Mesothelial cell of epicardium (in vitro differentiated cells): Measurements from ENCODE around the gene PRDM5. TPM values are rescaled to one million over a fixed set of nuclear protein-coding genes. Genes with fewer than 3 reads are reported as not detected.

Source experiments
- DNase-seq, 2 experiments: peaks; one replicate each; pipeline ENCODE4 v3.0.0; 2021; ENCODE audit warnings: low spot score in 2 of 2; ENCODE audit not compliant: unreplicated experiment in 2 of 2
- H3K27ac Mint-ChIP-seq: 2 replicates; pipeline ENCODE4 v1.8.0; 2021; ENCODE audit warnings: mixed read lengths
- H3K27me3 Mint-ChIP-seq: 2 replicates; pipeline ENCODE4 v1.8.0; 2021; ENCODE audit warnings: low read depth, mixed read lengths
- H3K36me3 Mint-ChIP-seq: 2 replicates; pipeline ENCODE4 v1.8.0; 2021; ENCODE audit warnings: mixed read lengths
- H3K4me1 Mint-ChIP-seq: 2 replicates; pipeline ENCODE4 v1.8.0; 2021; ENCODE audit warnings: mixed read lengths
- H3K4me3 Mint-ChIP-seq: 2 replicates; pipeline ENCODE4 v1.8.0; 2021; ENCODE audit warnings: mild to moderate bottlenecking, moderate library complexity, mixed read lengths
- H3K9me3 Mint-ChIP-seq: 2 replicates; pipeline ENCODE4 v1.8.0; 2021; ENCODE audit warnings: mixed read lengths
- CTCF ChIP-seq: fragments of 200-600 bp; sonication (generic); IDR thresholded peaks from one replicate; pipeline ENCODE4 v1.5.0; 2021; ENCODE audit warnings: antibody characterized with exemption; ENCODE audit not compliant: unreplicated experiment
- total RNA-seq: library from RNA; stranded (reverse); gene quantifications from 3 replicates; pipeline ENCODE4 v1.2.1, GENCODE V29; 2021

The PRDM5 gene
- total RNA-seq, 1 donor from 2014 or later: 30.2 TPM

GRCh38 chr4:120830204-120830603 is 92.3 kb downstream of the PRDM5 start:
- TF ChIP-seq CTCF: no peak
- H3K4me1 Mint-ChIP-seq: peaks cover 27% of the 10 kb centered on the region
- no peak for DNase-seq
- no peaks in the 10 kb centered on the region for H3K27me3 Mint-ChIP-seq
- H3K9me3 Mint-ChIP-seq: peaks cover 15% of the 10 kb centered on the region
- H3K27ac Mint-ChIP-seq: no peak overlapping the region
- no peak overlapping the region for H3K4me3 Mint-ChIP-seq
- H3K36me3 Mint-ChIP-seq: peaks cover 19% of the 10 kb centered on the region

GRCh38 chr4:120829113-120829831 is 93.3 kb downstream of the PRDM5 start:
- H3K36me3 Mint-ChIP-seq: peaks cover 11% of the 10 kb centered on the region
- no peak for DNase-seq

GRCh38 chr4:120826853-120827252 is 95.7 kb downstream of the PRDM5 start:
- peaks cover 30% of the 10 kb centered on the region for H3K4me1 Mint-ChIP-seq
- no peaks in the 10 kb centered on the region for H3K36me3 Mint-ChIP-seq
- no peak overlapping the region for H3K27ac Mint-ChIP-seq
- no peak overlapping the region for H3K4me3 Mint-ChIP-seq
- H3K9me3 Mint-ChIP-seq: no peaks in the 10 kb centered on the region
- no peak for TF ChIP-seq CTCF
- DNase-seq: no peak
- no peaks in the 10 kb centered on the region for H3K27me3 Mint-ChIP-seq

More at GRCh38 chr4:120829113-120829831, 93.3 kb downstream of the PRDM5 start:
- no peak overlapping the region for H3K27ac Mint-ChIP-seq
- peaks cover 7% of the 10 kb centered on the region for H3K9me3 Mint-ChIP-seq
- no peaks in the 10 kb centered on the region for H3K27me3 Mint-ChIP-seq
- no peak for TF ChIP-seq CTCF
- no peak overlapping the region for H3K4me3 Mint-ChIP-seq
- H3K4me1 Mint-ChIP-seq: peaks cover 28% of the 10 kb centered on the region

- no peak overlapping the region for H3K4me3 Mint-ChIP-seq
- no peaks in the 10 kb centered on the region for H3K36me3 Mint-ChIP-seq
- no peaks in the 10 kb centered on the region for H3K27me3 Mint-ChIP-seq
- no peak overlapping the region for H3K27ac Mint-ChIP-seq
- peaks cover 30% of the 10 kb centered on the region for H3K4me1 Mint-ChIP-seq
- no peak for DNase-seq
- TF ChIP-seq CTCF: no peak
- H3K9me3 Mint-ChIP-seq: no peaks in the 10 kb centered on the region
These were observed 96.1 kb downstream of the PRDM5 start for GRCh38 chr4:120826449-120826848.

- peaks cover 2% of the 10 kb centered on the region for H3K36me3 Mint-ChIP-seq
- no peak for DNase-seq
- TF ChIP-seq CTCF: no peak
- no peaks in the 10 kb centered on the region for H3K27me3 Mint-ChIP-seq
- peaks cover 27% of the 10 kb centered on the region for H3K4me1 Mint-ChIP-seq
- no peak overlapping the region for H3K4me3 Mint-ChIP-seq
- no peaks in the 10 kb centered on the region for H3K9me3 Mint-ChIP-seq
- H3K27ac Mint-ChIP-seq: no peak overlapping the region
These were observed 97.6 kb downstream of the PRDM5 start for GRCh38 chr4:120824946-120825345.
